Endodermal cell (in vitro differentiated cells): ENCODE results near the gene SSBP3. TPM values are rescaled to one million over a fixed set of nuclear protein-coding genes. Genes with fewer than 3 reads are reported as not detected.

Experiments used
- DNase-seq: peaks from one replicate; pipeline ENCODE4 v3.0.0-alpha.2; 2017
- H3K27ac ChIP-seq: 2 replicates; pipeline ENCODE4 v1.5.1; 2013; ENCODE audit warnings: mild to moderate bottlenecking, low read depth, low read length, moderate library complexity
- H3K27me3 ChIP-seq: 2 replicates; pipeline ENCODE4 v1.6.1; 2013; ENCODE audit warnings: mild to moderate bottlenecking, low read length, moderate library complexity; ENCODE audit not compliant: insufficient read depth, control insufficient read depth, poor library complexity, severe bottlenecking
- H3K36me3 ChIP-seq: 2 replicates; pipeline ENCODE4 v1.7.0; 2013; ENCODE audit warnings: mild to moderate bottlenecking, low read length, moderate library complexity; ENCODE audit not compliant: control insufficient read depth, insufficient read depth
- H3K4me1 ChIP-seq: one replicate; pipeline ENCODE4 v1.7.0; 2013; ENCODE audit warnings: low read length; ENCODE audit not compliant: control insufficient read depth, insufficient read depth
- H3K4me3 ChIP-seq: 2 replicates; pipeline ENCODE4 v1.5.1; 2013; ENCODE audit warnings: mild to moderate bottlenecking, low read length, moderate library complexity
- H3K9ac ChIP-seq: 2 replicates; pipeline ENCODE4 v1.6.1; 2013; ENCODE audit warnings: mild to moderate bottlenecking, low read length, moderate library complexity; ENCODE audit not compliant: poor library complexity, severe bottlenecking; ENCODE audit errors: extremely low read depth
- H3K9me3 ChIP-seq: 2 replicates; pipeline ENCODE4 v1.6.1; 2013; ENCODE audit warnings: mild to moderate bottlenecking, low read length, moderate library complexity; ENCODE audit not compliant: control insufficient read depth
- H3K27ac Mint-ChIP-seq: 2 replicates; pipeline ENCODE4 v1.8.0; 2020; ENCODE audit warnings: mixed read lengths
- H3K27me3 Mint-ChIP-seq: 2 replicates; pipeline ENCODE4 v1.8.0; 2021; ENCODE audit warnings: mild to moderate bottlenecking, mixed read lengths; ENCODE audit not compliant: insufficient read depth
- H3K36me3 Mint-ChIP-seq: 2 replicates; pipeline ENCODE4 v1.8.0; 2020; ENCODE audit warnings: low read depth, mixed read lengths
- H3K4me1 Mint-ChIP-seq: 2 replicates; pipeline ENCODE4 v1.8.0; 2020; ENCODE audit warnings: mixed read lengths
- H3K4me3 Mint-ChIP-seq: 2 replicates; pipeline ENCODE4 v1.8.0; 2020; ENCODE audit warnings: mild to moderate bottlenecking, moderate library complexity, mixed read lengths
- H3K9me3 Mint-ChIP-seq: 2 replicates; pipeline ENCODE4 v1.8.0; 2020; ENCODE audit warnings: mild to moderate bottlenecking, mixed read lengths
- CTCF ChIP-seq: fragments of 200-600 bp; sonication (generic); conservative IDR thresholded peaks from 2 replicates; pipeline ENCODE4 v1.5.0; 2021; ENCODE audit warnings: antibody characterized with exemption, mild to moderate bottlenecking
- WGBS, 2 experiments: methylation state at CpG; one replicate each; pipeline versions ENCODE4 v1.1.5 to v1.1.7; 2013; ENCODE audit warnings: missing lambda C conversion rate in 2 of 2, mixed read lengths in 1 of 2; ENCODE audit not compliant: insufficient coverage in 1 of 2, insufficient read length in 1 of 2; 5-methylcytosine and 5-hydroxymethylcytosine counted together
- total RNA-seq, 2 donors: library from RNA; stranded (reverse); fragmentation: NEBNext Ultra II Directional in 1 of 2; extraction: Animal tissue kit (Norgen Biotek cat#: 25700) in 1 of 2; gene quantifications; 2 replicates in 1 of 2; 3 replicates in 1 of 2; pipeline ENCODE4 v1.2.1, GENCODE V29; 2021

The SSBP3 gene
- total RNA-seq, 2 donors from 2014 or later = 342 TPM

DNA sequence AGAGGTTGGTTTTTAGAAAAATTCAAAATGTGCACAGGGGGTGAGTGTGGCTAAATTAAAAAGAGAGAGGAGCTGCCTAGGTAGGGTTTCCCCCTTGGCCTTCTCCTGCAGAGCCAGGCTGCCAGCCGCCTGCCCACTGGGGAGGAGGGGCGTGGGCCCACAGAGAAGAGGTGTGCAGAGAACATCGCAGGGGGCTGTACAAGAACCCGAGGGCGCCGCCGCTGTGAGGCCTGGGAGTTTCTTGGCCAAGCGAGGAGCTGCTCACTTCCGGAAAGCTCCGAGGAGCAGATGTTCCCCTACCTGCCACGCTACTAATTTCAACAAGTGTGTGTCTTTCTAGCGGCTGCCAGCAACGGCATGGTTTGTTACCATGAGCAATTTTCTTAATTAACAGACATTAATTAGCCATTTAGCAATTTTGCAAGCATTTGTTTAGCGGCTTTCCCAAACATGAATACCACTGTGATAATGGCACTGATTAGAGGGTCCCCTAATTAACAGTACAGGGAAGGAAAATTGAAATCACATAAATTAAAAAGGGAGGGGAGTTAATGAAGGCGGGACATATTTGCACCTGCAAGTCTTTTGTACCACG lies 146.6 kb downstream of the SSBP3 start:
- no peak for TF ChIP-seq CTCF
- H3K27me3 Mint-ChIP-seq = no peaks in the 10 kb centered on the region
- no peaks in the 10 kb centered on the region for H3K9me3 Mint-ChIP-seq
- 94 to 96% methylated on average over 7 to 16 of the region's 16 CpGs for WGBS, 2 experiments
- Histone ChIP-seq H3K9me3 (no peaks in the 10 kb centered on the region), H3K36me3 (peaks cover 92% of the 10 kb centered on the region), H3K27me3 (no peaks in the 10 kb centered on the region), H3K4me1 (no peaks in the 10 kb centered on the region), H3K27ac (no peak overlapping the region), H3K4me3 (no peak overlapping the region), H3K9ac (no peak overlapping the region)
- peaks cover 70% of the 10 kb centered on the region for H3K36me3 Mint-ChIP-seq
- DNase-seq = no peak
- H3K27ac Mint-ChIP-seq = peak overlapping the region; percentile 39
- H3K4me3 Mint-ChIP-seq = no peak overlapping the region
- H3K4me1 Mint-ChIP-seq = peaks cover 16% of the 10 kb centered on the region

DNA sequence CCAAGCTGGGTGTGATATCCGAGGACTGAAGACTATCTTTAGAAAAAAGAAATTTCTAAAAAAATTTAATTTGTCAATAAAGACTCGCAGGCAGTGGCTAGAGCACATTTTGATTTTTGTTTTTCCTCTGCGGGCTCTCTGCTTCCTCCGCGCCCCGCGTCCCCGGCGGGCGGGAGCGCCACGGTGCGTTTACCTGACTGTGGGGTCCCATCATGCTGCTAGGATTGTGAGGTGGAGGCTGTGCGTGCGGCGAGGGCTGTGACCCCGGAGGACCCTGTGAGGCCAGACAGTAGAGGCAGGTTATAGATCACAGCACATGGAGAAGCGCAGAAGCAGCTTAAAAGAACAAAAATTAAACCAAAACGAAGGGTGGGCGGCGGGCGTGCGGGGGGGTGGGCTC lies 148.3 kb downstream of the SSBP3 start:
- peak overlapping the region; percentile 81 for H3K27ac Mint-ChIP-seq

DNA sequence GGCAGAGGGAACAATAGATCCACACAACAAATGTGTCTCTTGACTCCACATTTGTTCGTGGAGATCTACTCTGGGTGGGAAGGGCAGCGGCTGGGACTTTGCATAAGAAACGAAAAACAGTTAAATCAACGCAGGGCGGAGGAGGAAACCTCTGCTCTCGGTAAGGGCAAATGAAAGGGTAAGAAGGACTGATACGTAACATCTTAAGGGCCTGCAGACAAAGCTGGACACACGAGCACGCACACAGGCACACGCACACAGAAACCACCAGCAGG lies 148.9 kb downstream of the SSBP3 start:
- no peaks in the 10 kb centered on the region for H3K9me3 Mint-ChIP-seq
- no peak overlapping the region for H3K4me3 Mint-ChIP-seq
- peak overlapping the region; percentile 75 for H3K27ac ChIP-seq
- peaks cover 72% of the 10 kb centered on the region for H3K36me3 Mint-ChIP-seq
- no peak overlapping the region for H3K4me3 ChIP-seq
- H3K27ac Mint-ChIP-seq = peak overlapping the region; percentile 59
- no peaks in the 10 kb centered on the region for H3K9me3 ChIP-seq
- no peaks in the 10 kb centered on the region for H3K27me3 ChIP-seq
- WGBS, 2 experiments = 81 to 87% methylated on average over 8 to 10 of the region's 10 CpGs
- no peak for TF ChIP-seq CTCF
- H3K9ac ChIP-seq = no peak overlapping the region
- peaks cover 90% of the 10 kb centered on the region for H3K36me3 ChIP-seq
- H3K4me1 ChIP-seq = no peaks in the 10 kb centered on the region
- DNase-seq = no peak
- peaks cover 16% of the 10 kb centered on the region for H3K4me1 Mint-ChIP-seq
- H3K27me3 Mint-ChIP-seq = no peaks in the 10 kb centered on the region

More for the DNA sequence above, 148.3 kb downstream of the SSBP3 start:
- no peak overlapping the region for H3K4me3 Mint-ChIP-seq
- TF ChIP-seq CTCF = no peak
- H3K27me3 Mint-ChIP-seq = no peaks in the 10 kb centered on the region
- no peak overlapping the region for H3K9ac ChIP-seq
- peaks cover 16% of the 10 kb centered on the region for H3K4me1 Mint-ChIP-seq
- H3K4me3 ChIP-seq = no peak overlapping the region
- peaks cover 90% of the 10 kb centered on the region for H3K36me3 ChIP-seq
- no peaks in the 10 kb centered on the region for H3K4me1 ChIP-seq
- peaks cover 71% of the 10 kb centered on the region for H3K36me3 Mint-ChIP-seq
- H3K9me3 Mint-ChIP-seq = no peaks in the 10 kb centered on the region
- no peaks in the 10 kb centered on the region for H3K9me3 ChIP-seq
- DNase-seq = no peak
- peak overlapping the region; percentile 75 for H3K27ac ChIP-seq
- H3K27me3 ChIP-seq = no peaks in the 10 kb centered on the region
- WGBS, 2 experiments = 94 to 95% methylated on average over 19 to 23 of the region's 23 CpGs
